SH-SY5Y (cell line): ENCODE measurements around the gene PHLPP1.

Source experiments
- GATA2 ChIP-seq: IDR thresholded peaks from 2 replicates; pipeline ENCODE4 v1.6.1; 2011; ENCODE audit warnings: mild to moderate bottlenecking, low read depth, low read length
- GATA3 ChIP-seq: IDR thresholded peaks from 2 replicates; pipeline ENCODE4 v1.6.1; 2011; ENCODE audit warnings: low read depth, mild to moderate bottlenecking, low read length, moderate library complexity

DNA sequence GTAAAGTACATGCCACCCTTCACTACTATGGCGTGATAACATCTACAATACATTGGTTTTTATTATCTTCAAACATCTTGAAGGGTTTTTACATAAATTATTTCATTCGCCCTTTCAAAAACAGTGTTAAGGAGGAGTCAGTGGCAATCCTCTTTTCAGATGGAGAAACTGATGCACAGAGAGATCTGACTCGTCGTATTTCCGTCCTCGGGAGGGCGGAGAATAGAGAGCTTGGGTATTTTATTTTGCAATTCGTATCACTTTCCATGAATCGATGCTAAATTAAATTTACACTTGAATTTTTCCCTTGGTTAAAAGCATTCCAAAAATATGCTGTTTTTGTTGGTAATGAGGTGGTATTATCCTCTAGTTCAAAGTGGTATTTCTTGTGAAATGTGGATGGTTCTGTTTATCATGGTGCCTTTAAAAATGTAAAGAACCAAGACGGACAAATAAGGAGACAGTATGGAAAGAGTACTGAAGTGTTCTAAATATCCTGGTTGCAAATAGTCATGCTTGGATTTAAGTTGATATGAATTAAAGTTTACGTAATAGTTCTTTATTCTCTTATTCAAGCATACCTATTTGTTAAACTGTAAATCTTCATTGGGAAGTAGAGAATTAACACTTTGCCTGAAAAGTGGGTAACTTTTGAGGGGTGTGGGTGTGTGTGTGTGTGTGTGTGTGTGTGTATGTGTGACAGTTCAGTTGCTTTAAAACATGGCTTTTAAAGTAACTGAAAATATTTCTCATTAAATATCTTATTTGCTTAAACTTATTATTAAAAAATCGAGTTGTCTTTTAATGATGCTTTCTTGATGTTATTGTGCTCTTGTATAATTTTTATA is 5.6 kb downstream of the PHLPP1 start:
- no peak for TF ChIP-seq GATA3
- TF ChIP-seq GATA2: no peak
